PC-3 (cell line): ENCODE results near the gene SHISA2.

Experiments used
- CTCF ChIP-seq: fragments of 300-600 bp; sonication (generic); conservative IDR thresholded peaks from 2 replicates; pipeline ENCODE4 v1.5.1; 2017; ENCODE audit warnings: antibody characterized with exemption, low read depth, mild to moderate bottlenecking, low read length
- EZH2 ChIP-seq: fragments of 300-600 bp; sonication (generic); IDR thresholded peaks from one replicate; pipeline ENCODE4 v1.6.1; 2017; ENCODE audit warnings: antibody characterized with exemption, mild to moderate bottlenecking, low read length; ENCODE audit not compliant: unreplicated experiment
- EZH2phosphoT487 ChIP-seq: fragments of 300-600 bp; sonication (generic); IDR thresholded peaks from 2 replicates; pipeline ENCODE4 v1.6.1; 2018; ENCODE audit warnings: mild to moderate bottlenecking, antibody characterized with exemption, low read length, borderline replicate concordance

DNA sequence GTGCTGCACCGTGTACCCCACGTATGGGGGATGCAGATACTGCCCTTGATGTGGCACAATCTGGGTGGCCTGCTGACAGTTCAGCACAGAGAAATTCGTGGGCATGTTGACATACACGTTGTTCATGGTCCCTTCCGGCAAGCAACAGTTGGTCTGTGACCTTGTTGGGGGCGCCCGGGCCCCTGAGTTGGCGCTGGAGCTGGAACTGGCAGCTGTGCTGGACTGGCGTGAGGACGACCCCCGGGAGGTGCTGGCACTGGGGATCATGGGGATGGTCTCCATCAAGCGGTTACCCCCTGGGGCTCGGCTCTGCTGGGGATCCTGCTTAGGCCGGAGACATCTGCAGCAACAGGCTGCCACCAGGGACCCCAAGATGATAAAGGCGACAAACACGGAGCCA lies 5.2 kb downstream of the SHISA2 start:
- no peak for TF ChIP-seq EZH2phosphoT487
- TF ChIP-seq EZH2, result no peak
- TF ChIP-seq CTCF, result no peak
